ENCODE results near the gene FNTB. TPM values are rescaled to one million over a fixed set of nuclear protein-coding genes. Genes with fewer than 3 reads are reported as not detected.
A peak's percentile ranks its signal among the peaks of the same experiment; 100 is the strongest.

FNTB gene
- total and polyA plus RNA-seq, 3 donors from 2014 or later = 43.2 to 68.1 (median 52.5) TPM

- intact Hi-C loops (cut with DNase I; ENCODE audit: low total_unique reads) = no loop called here
- Histone ChIP-seq H3K36me3 (ENCODE audit: low read depth, missing control alignments) (no peaks in the 10 kb centered on the region), H3K4me3 (no peak overlapping the region), H3K4me1 (no peaks in the 10 kb centered on the region), H3K27ac (no peak overlapping the region), H3K27me3 (no peaks in the 10 kb centered on the region), H3K9me3 (no peaks in the 10 kb centered on the region)
- 11 to 21% methylated on average over 15 of the region's 15 CpGs for WGBS, 2 donors
- peak; percentile 41 for DNase-seq
- TF ChIP-seq CTCF (IDR thresholded peaks at IDR 0.05) (peak in 2 of 3 experiments; percentile 62 to 65), POLR2A (IDR thresholded peaks at IDR 0.05) (no peak)
Measured at GRCh38 chr14:64983439-64984310, 3.0 kb upstream of the FNTB start.

- H3K27me3 ChIP-seq = no peaks in the 10 kb centered on the region
- H3K4me3 ChIP-seq = peak overlapping the region; percentile 72 to 76
- no peak for DNase-seq
- TF ChIP-seq CTCF (IDR thresholded peaks at IDR 0.05) (no peak), POLR2A (IDR thresholded peaks at IDR 0.05) (no peak)
- intact Hi-C loops (cut with DNase I; ENCODE audit: low total_unique reads) = no loop called here
- H3K27ac ChIP-seq = peak overlapping the region; percentile 78 to 90
- H3K36me3 ChIP-seq (ENCODE audit: low read depth, missing control alignments) = no peaks in the 10 kb centered on the region
- 0 to 1% methylated on average over 7 to 8 of the region's 8 CpGs for WGBS, 2 donors
- H3K9me3 ChIP-seq = no peaks in the 10 kb centered on the region
- no peaks in the 10 kb centered on the region for H3K4me1 ChIP-seq
Measured at GRCh38 chr14:64987438-64987767, 708 bp downstream of the FNTB start.

GRCh38 chr14:64990296-64990695 is 3.6 kb downstream of the FNTB start:
- DNase-seq = no peak
- Histone ChIP-seq H3K27ac (no peak overlapping the region), H3K4me1 (no peaks in the 10 kb centered on the region), H3K9me3 (no peaks in the 10 kb centered on the region), H3K36me3 (ENCODE audit: low read depth, missing control alignments) (no peaks in the 10 kb centered on the region), H3K27me3 (no peaks in the 10 kb centered on the region), H3K4me3 (no peak overlapping the region)
- 71 to 72% methylated on average over 3 of the region's 3 CpGs for WGBS, 2 donors
- intact Hi-C loops (cut with DNase I; ENCODE audit: low total_unique reads) = no loop called here
- TF ChIP-seq CTCF (IDR thresholded peaks at IDR 0.05) (no peak), POLR2A (IDR thresholded peaks at IDR 0.05) (no peak)

- no peak for TF ChIP-seq CTCF (IDR thresholded peaks at IDR 0.05)
- no peak for TF ChIP-seq POLR2A (IDR thresholded peaks at IDR 0.05)
- DNase-seq = no peak
- H3K27me3 ChIP-seq = no peaks in the 10 kb centered on the region
- H3K36me3 ChIP-seq (ENCODE audit: low read depth, missing control alignments) = no peaks in the 10 kb centered on the region
- no peaks in the 10 kb centered on the region for H3K9me3 ChIP-seq
- no peak overlapping the region for H3K27ac ChIP-seq
- H3K4me3 ChIP-seq = no peak overlapping the region
- intact Hi-C loops (cut with DNase I; ENCODE audit: low total_unique reads) = no loop called here
- 82 to 84% methylated on average over 4 of the region's 4 CpGs for WGBS, 2 donors
- no peaks in the 10 kb centered on the region for H3K4me1 ChIP-seq
Measured at GRCh38 chr14:64990939-64991338, 4.2 kb downstream of the FNTB start.
